DOHH2 (cell line): Measurements from ENCODE around the gene PPP1R7.

ENCODE experiments used
- CTCF ChIP-seq: fragments of 200-600 bp; sonication (generic); IDR thresholded peaks from one replicate; pipeline ENCODE4 v1.5.1; 2014; ENCODE audit warnings: antibody characterized with exemption, mild to moderate bottlenecking, low read depth, low read length; ENCODE audit not compliant: poor library complexity, severe bottlenecking
- EZH2phosphoT487 ChIP-seq: fragments of 200-600 bp; sonication (generic); IDR thresholded peaks from 2 replicates; pipeline ENCODE4 v1.6.1; 2017; ENCODE audit warnings: borderline replicate concordance, mild to moderate bottlenecking, antibody characterized with exemption, low read length, moderate library complexity, mixed read lengths

- TF ChIP-seq CTCF, result no peak
- no peak for TF ChIP-seq EZH2phosphoT487
These were observed 13.5 kb upstream of the PPP1R7 start for GRCh38 chr2:241136661-241137260.
